Choroid plexus epithelial cell (primary cell): ENCODE measurements around the gene RNPS1.

Source experiments
- DNase-seq: peaks from one replicate; pipeline ENCODE4 v3.0.0-alpha.2; 2010; ENCODE audit warnings: low read depth
- H3K4me3 ChIP-seq: 2 replicates; pipeline ENCODE4 v1.5.1; 2011; ENCODE audit warnings: low read depth, mild to moderate bottlenecking, control low read depth, low read length, moderate library complexity
- CTCF ChIP-seq: conservative IDR thresholded peaks from 2 replicates; pipeline ENCODE4 v1.5.1; 2011; ENCODE audit warnings: low read depth, mild to moderate bottlenecking, control low read depth, inconsistent platforms, low read length, moderate library complexity

Gene RNPS1

GRCh38 chr16:2205104-2205966, 62.6 kb downstream of the RNPS1 start, which contains the start of gene MLST8:
TSS of gene MLST8 (plus strand) at chr16:2205454. CDS start at chr16:2206086, 632 bp downstream.
- peak within 1 kb of the TSS; percentile 79 for H3K4me3 ChIP-seq
- no peak for TF ChIP-seq CTCF
- peak; percentile 90 for DNase-seq

GRCh38 chr16:2204416-2205103, 63.4 kb downstream of the RNPS1 start:
- no peak for TF ChIP-seq CTCF
- no peak for DNase-seq
- peak overlapping the region; percentile 79 for H3K4me3 ChIP-seq
